Mucosa of descending colon (tissue), 3 donors: ENCODE data around the gene PCDHGB3. TPM values are rescaled to one million over a fixed set of nuclear protein-coding genes. Genes with fewer than 3 reads are reported as not detected.
A peak's percentile ranks its signal among the peaks of the same experiment; 100 is the strongest.
"Not testable (repeated sequence)": the region's sequence is repeated elsewhere in the genome, so short reads cannot be mapped to it uniquely, and the experiment has no call there.

Experiments
- ATAC-seq: fragments of 200-7000 bp; cut with Tn5 transposase; one replicate; pipeline ENCODE4 v1.9.1; 2020; ENCODE audit warnings: mild to moderate bottlenecking, moderate library complexity
- DNase-seq, 3 donors: peaks; one replicate each; pipeline ENCODE4 v3.0.0-alpha.2; 2020
- H3K36me3 ChIP-seq: fragments of 200-600 bp; one replicate; pipeline ENCODE4 v1.8.0; 2021; ENCODE audit warnings: low read depth, mild to moderate bottlenecking
- H3K4me1 ChIP-seq: fragments of 200-600 bp; one replicate; pipeline ENCODE4 v1.8.0; 2021; ENCODE audit warnings: low read depth, mild to moderate bottlenecking
- H3K4me3 ChIP-seq: fragments of 200-600 bp; one replicate; pipeline ENCODE4 v1.8.0; 2021; ENCODE audit warnings: mild to moderate bottlenecking
- H3K9me3 ChIP-seq: fragments of 200-600 bp; one replicate; pipeline ENCODE4 v1.8.0; 2021; ENCODE audit warnings: mild to moderate bottlenecking
- intact Hi-C, 2 donors: fragments of 100-400 bp; cut with DNase I in 1 of 2; cut with micrococcal nuclease in 1 of 2; formaldehyde crosslinking; loops; one replicate each; pipeline versions ENCODE4 v1.11.0 to v1.11.1; 2022; cut with DNase I, micrococcal nuclease
- total RNA-seq, 3 donors: library from RNA; stranded (reverse); fragmentation: NEBNext Ultra II Directional in 2 of 3; extraction: Animal tissue kit (Norgen Biotek cat#: 25700) in 2 of 3; gene quantifications; one replicate each; pipeline versions ENCODE4 v1.2.1 to v1.2.4, GENCODE V29; 2021 to 2023
- TF ChIP-seq, protein P1 (sequence below): fragments of 200-600 bp; IDR thresholded peaks from one replicate; pipeline ENCODE4 v1.8.0; 2022; ENCODE audit warnings: antibody characterized with exemption, mild to moderate bottlenecking
- donor health status: DM: no; HTN: no; CAD: no; lungs with moderate emphysema.
- donor health status: DM: no; HTN: no; CAD: no.
- donor health status: DM: no; HTN: yes; CAD: no.

The PCDHGB3 gene
- total RNA-seq, 3 donors from 2014 or later: 2.0 to 6.3 (median 2.0) TPM

- ATAC-seq: no peak
- H3K4me1 ChIP-seq: no peaks in the 10 kb centered on the region
- H3K9me3 ChIP-seq: peaks cover 83% of the 10 kb centered on the region
- no peak overlapping the region for H3K4me3 ChIP-seq
- intact Hi-C loops: no loop called here
- H3K36me3 ChIP-seq: no peaks in the 10 kb centered on the region
- TF ChIP-seq, protein P1, sequence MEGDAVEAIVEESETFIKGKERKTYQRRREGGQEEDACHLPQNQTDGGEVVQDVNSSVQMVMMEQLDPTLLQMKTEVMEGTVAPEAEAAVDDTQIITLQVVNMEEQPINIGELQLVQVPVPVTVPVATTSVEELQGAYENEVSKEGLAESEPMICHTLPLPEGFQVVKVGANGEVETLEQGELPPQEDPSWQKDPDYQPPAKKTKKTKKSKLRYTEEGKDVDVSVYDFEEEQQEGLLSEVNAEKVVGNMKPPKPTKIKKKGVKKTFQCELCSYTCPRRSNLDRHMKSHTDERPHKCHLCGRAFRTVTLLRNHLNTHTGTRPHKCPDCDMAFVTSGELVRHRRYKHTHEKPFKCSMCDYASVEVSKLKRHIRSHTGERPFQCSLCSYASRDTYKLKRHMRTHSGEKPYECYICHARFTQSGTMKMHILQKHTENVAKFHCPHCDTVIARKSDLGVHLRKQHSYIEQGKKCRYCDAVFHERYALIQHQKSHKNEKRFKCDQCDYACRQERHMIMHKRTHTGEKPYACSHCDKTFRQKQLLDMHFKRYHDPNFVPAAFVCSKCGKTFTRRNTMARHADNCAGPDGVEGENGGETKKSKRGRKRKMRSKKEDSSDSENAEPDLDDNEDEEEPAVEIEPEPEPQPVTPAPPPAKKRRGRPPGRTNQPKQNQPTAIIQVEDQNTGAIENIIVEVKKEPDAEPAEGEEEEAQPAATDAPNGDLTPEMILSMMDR: no peak
- DNase-seq: no peak
These were observed 4.6 kb downstream of the PCDHGB3 start for GRCh38 chr5:141374627-141375026.

- H3K9me3 ChIP-seq: peaks cover 81% of the 10 kb centered on the region
- intact Hi-C loops, H3K4me1 ChIP-seq, DNase-seq, ATAC-seq, H3K4me3 ChIP-seq, H3K36me3 ChIP-seq: not testable (repeated sequence)
These were observed 5.6 kb downstream of the PCDHGB3 start for GRCh38 chr5:141375444-141376155.

DNA sequence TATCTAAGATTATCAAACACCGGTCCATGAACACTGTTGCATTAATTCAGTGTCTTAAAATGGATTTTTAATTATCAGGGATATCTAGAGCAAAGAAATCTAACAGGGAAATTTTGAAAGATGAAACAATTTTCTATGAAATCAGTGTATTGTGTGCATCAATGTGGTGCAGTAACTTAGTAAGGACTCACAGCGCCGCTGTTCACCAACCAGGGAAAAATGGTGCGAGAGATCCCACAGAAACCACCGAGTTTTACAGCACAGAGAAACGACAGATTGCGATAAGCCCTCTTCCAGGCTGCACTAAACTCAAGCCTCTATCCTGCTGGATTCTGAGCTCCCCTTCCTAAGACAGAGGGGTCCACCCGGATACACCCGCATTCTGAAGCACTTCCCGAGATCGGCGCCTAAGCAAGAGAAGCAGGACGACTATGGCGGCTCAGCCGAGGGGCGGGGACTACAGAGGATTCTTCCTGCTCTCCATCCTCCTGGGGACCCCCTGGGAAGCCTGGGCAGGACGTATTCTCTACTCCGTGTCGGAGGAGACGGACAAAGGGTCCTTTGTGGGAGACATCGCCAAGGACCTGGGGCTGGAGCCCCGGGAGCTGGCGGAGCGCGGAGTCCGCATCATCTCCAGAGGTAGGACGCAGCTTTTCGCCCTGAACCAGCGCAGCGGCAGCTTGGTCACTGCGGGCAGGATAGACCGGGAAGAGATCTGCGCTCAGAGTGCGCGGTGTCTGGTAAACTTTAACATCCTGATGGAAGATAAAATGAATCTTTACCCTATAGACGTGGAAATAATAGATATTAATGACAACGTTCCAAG lies 12.6 kb downstream of the PCDHGB3 start, which contains the start of gene PCDHGA7:
PCDHGA7 (plus strand) TSS at position 274 of the 826 bp plus-strand sequence; CDS start at position 432, 158 bp downstream.
- peak; percentile 22 for ATAC-seq

GRCh38 chr5:141383345-141383744 lies 13.3 kb downstream of the PCDHGB3 start:
- Histone ChIP-seq H3K4me3 (no peak overlapping the region), H3K36me3 (no peaks in the 10 kb centered on the region), H3K9me3 (peaks cover 74% of the 10 kb centered on the region), H3K4me1 (no peaks in the 10 kb centered on the region)
- no peak for DNase-seq
- TF ChIP-seq, protein P1: no peak
- intact Hi-C loops: no loop called here
- ATAC-seq: no peak

More for the DNA sequence above, 12.6 kb downstream of the PCDHGB3 start, which contains the start of gene PCDHGA7:
- H3K4me1 ChIP-seq: no peaks in the 10 kb centered on the region
- DNase-seq: no peak
- H3K9me3 ChIP-seq: peaks cover 77% of the 10 kb centered on the region
- intact Hi-C loops: no loop called here
- no peaks in the 10 kb centered on the region for H3K36me3 ChIP-seq
- no peak within 1 kb of the TSS for H3K4me3 ChIP-seq
- TF ChIP-seq, protein P1: no peak

DNA sequence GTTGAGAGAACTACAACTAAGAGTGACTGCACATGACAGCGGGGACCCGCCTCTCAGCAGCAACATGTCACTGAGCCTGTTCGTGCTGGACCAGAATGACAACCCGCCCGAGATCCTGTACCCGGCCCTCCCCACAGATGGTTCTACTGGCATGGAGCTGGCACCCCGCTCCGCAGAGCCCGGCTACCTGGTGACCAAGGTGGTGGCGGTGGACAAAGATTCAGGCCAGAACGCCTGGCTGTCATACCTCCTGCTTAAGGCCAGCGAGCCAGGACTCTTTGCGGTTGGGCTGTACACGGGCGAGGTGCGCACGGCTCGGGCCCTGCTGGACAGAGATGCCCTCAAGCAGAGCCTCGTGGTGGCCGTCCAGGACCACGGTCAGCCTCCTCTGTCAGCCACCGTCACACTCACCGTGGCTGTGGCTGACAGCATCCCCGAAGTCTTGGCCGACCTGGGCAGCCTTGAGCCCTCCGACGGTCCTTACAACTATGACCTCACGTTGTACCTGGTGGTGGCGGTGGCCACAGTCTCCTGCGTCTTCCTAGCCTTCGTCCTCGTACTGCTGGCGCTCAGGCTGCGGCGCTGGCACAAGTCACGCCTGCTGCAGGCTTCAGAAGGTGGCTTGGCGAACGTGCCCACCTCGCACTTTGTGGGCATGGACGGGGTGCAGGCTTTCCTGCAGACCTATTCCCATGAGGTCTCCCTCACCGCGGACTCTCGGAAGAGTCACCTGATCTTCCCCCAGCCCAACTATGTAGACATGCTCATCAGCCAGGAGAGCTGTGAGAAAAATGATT lies 14.6 kb downstream of the PCDHGB3 start:
- ATAC-seq (no peak), DNase-seq (no peak)
- Histone ChIP-seq H3K4me3 (no peak overlapping the region), H3K9me3 (peaks cover 88% of the 10 kb centered on the region), H3K36me3 (no peaks in the 10 kb centered on the region), H3K4me1 (no peaks in the 10 kb centered on the region)
- TF ChIP-seq, protein P1: no peak
- intact Hi-C loops: no loop called here

DNA sequence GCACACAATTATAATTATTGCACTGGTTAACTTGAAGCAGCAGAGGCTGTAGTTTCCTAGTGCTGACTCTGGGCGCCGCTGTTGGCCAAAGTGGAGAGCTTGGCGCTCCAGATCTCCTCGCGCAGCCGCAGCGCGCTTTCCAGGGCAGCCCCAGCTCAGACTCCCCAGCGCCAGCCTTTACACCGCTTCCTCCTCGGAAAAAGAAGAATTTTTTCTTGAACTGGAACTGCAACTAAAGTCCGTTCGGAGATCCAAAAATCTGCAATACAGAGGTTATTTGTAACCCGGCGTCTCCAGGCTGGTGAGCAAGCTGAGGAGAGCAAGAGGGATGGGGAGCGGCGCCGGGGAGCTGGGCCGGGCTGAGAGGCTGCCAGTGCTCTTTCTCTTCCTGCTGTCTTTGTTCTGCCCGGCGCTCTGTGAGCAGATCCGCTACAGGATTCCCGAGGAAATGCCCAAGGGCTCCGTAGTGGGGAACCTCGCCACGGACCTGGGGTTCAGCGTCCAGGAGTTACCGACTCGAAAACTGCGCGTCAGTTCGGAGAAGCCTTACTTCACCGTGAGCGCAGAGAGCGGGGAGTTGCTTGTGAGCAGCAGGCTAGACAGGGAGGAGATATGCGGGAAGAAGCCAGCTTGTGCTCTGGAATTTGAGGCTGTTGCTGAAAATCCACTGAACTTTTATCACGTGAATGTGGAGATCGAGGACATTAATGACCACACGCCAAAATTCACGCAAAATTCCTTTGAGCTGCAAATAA lies 17.7 kb downstream of the PCDHGB3 start, which contains the start of gene PCDHGB4:
PCDHGB4 (plus strand) TSS at position 142 of the 755 bp plus-strand sequence; CDS start at position 329, 187 bp downstream.
- H3K4me3 ChIP-seq, H3K36me3 ChIP-seq, H3K4me1 ChIP-seq, intact Hi-C loops: not testable (repeated sequence)
- peak in 1 of 3 donors; percentile 21 for DNase-seq
- peaks cover 92% of the 10 kb centered on the region for H3K9me3 ChIP-seq
- peak; percentile 63 for ATAC-seq
